ENCODE data around the gene CDS2.

- TF ChIP-seq CTCF (IDR thresholded peaks at IDR 0.05) (no peak), ZFX (IDR thresholded peaks at IDR 0.05; ENCODE audit: borderline replicate concordance) (no peak)
These were observed 17.5 kb upstream of the CDS2 start for GRCh38 chr20:5109276-5109675.

All from 22Rv1 (cell line).